ENCODE results near the gene SLAMF9.

The SLAMF9 gene

DNA sequence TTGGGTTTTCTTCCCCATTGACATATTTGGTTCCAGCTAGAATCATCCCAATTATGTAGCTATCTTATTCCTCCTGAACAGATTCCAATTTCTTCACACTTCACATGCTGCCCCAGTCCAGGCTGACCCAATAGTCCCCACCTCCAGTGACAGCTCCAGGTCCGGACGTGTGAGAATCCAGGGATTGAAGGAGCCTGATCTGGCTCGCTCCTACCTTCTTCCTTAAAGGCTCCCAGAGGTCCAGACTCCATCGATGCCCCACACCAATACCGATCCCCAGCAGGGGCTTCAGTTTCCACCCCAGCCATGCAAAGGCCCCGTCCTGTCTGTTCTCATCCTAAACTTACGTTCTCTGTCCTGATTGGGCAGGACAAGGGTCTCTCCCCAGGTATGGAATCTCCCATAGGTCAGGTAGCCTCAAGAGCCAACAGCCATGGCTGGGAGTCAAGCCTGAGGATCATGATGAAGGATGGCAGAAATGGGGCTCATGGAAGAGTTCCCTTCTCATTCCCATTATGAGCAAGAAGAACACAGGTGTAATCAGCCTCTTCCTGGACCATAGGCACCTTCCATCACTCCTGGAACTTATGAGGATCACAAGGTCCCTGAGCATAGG, 20.4 kb upstream of the SLAMF9 start:
- DNase-seq (ENCODE audit: low spot score), result no peak

DNA sequence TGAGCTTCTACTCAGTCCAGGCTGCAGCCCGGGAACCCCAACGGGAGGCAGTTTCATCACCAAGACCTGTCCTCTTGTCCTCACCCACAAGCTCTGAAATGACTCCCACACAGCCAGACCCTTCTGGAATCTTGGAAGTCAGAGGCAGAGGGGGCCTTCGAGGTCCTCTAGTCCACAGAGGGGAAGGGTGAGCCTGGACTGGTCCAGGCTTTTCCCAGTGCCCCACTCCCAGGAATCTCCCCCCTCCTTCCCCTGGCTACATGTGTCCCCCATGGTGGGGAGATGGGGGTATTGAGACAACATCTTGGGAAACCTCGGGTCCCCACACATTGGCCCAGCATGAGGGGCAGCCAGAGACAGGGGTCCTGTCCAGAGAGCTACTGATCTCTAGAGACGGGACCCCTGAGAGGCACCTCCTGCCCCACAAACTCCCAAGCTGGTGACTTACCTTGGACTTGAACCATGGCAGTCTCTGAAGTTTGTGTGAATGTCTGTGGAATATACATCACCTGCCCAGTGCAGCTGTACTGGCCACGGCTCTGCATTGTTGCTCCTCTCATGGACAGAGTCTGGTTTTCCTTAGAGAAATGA, 19.4 kb upstream of the SLAMF9 start:
- DNase-seq (ENCODE audit: low spot score), result no peak

DNA sequence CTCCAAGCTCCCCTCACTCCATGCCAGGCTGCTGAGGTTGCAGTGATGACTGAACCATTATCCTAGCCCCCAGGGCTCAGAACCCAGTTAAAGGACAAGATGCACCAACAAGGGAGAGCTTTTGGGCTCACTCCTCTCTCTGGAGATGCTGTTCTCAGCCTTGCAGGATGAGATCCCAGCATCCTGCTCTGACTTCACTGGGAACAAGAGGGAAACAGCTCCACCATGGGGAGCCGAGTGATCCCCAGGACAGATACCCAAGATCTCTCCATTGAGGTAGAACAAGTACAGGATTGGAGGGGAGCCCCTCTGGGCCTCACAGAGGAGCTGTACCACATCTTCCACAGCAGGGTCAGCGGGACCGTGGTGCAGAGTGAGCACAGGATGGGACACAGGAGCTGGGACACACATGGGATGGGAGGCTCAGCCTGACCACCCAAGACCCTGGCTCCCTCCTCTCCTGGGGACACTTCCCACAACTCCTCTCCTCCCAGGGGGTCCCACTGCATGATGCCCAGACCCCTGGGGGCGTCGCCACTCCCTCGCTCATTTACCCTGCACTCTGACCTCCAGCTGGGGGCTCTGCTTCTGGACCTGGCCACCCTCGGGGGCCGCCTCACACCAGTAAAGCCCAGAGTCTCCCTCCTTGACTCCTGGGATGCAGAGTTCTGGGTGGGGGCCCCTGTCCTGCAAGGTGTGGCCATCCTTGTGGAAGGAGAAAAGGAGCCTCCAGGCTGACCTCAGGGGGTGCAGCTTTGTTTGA, 18.6 kb upstream of the SLAMF9 start:
- DNase-seq (ENCODE audit: low spot score), result no peak

DNA sequence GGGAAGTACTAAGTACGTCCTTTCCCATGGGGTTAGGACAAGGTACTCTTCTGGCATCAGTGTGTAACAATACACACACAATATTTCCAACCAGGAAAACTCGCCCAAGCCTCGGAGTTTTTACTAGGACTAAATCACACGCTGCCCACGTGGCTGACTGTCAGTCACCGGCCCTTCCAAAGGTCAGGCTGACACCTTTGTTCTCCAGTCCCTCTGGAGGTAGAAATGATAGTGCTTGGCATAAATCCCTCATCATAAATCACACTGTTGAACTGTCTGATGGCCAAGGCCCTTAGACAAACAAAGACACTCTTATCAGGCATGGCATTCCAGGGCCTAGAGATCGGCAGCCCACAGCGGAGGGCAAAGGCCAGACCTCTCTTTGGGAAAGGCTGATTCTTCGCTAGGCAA, 16.9 kb upstream of the SLAMF9 start:
- DNase-seq (ENCODE audit: low spot score), result no peak

DNA sequence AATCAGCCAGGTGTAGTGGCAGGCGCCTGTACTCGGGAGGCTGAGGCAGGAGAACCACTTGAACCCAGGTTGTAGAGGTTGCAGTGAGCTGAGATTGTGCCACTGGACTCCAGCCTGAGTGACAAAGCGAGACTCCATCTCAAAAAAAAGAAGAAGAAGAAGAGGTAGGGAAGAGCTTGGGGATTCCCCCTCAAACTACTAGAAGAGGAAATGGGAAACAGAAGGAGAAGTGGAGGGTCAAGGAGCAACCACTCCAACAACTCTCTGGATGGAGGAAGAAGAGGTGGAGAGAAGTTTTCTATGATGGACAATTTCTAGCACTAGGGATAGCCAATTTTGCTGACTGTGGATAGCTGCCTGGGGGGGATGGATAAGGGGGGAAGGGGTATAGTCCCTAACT, 14.9 kb upstream of the SLAMF9 start:
- DNase-seq (ENCODE audit: low spot score), result no peak

DNA sequence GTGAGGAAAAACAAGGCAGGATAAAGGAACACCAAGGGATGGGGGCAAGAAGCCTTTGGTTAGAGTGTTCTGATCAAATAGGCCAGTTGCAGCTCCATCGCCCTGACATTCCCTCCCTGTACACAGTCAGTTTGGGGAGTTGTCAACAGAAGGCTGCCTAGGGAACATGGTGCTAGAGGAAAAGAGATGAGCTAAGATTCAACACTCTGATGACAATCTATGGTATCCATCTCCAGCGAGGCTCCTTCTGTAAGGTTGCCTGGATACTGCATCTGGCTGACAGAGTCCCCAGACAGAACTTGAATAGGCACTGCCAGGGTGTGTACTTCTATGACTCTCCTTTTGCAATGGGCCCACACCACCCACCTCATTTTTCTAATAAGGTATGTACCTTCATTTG, 11.2 kb upstream of the SLAMF9 start:
- no peak for DNase-seq (ENCODE audit: low spot score)

DNA sequence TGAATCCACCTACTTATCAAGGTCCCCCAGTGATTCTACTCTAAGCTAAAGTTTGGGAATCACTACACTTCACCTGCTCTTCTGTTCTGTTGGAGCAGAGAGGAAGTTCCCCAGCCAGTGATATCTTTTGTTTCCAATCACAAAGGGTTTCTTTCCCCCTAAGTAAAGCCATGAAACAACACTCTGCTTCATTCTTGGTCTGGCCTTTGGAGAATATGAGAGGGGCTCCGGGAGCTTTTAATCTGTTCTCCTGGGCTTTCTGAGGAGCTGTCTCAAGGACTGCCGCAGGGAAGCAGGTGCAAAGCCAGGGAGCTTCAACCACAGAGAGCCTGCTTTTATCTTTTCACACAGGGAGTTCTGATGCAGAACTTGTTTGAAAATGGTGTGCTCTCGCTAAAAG, 10.1 kb upstream of the SLAMF9 start:
- no peak for DNase-seq (ENCODE audit: low spot score)

DNA sequence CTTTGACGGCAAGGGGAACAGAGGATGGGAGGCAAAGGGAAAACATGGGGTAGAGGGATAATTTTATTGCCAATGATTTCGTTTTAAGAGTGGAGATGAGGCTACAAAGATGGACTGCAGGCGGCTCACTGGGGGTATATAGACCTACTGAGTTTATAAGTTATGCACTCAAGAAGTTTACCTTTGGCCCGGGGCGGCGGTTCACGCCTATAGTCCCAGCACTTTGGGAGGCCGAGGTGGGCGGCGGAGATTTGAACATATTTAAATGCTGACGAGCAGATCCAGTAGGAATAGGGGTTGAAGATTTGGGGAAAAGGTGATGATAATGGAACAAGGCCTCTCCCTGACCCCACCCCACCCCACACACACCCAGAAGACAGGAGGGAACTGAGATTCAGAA, 8.1 kb upstream of the SLAMF9 start:
- no peak for DNase-seq (ENCODE audit: low spot score)

DNA sequence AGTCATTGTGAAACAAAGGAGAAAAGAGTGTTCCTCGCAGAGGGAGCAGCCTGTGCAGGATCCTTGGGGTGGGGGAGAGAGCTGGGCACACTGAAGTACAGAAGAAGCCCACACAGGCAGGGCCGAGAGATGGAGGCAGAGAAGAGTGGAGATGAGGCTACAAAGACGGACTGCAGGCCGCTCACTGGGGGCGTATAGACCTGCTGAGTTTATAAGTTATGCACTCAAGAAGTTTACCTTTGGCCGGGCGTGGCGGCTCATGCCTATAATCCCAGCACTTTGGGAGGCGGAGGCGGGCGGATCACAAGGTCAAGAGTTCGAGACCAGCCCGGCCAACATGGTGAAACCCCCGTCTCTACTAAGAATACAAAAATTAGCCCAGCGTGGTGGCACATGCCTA, 7.6 kb upstream of the SLAMF9 start:
- DNase-seq (ENCODE audit: low spot score), result no peak

DNA sequence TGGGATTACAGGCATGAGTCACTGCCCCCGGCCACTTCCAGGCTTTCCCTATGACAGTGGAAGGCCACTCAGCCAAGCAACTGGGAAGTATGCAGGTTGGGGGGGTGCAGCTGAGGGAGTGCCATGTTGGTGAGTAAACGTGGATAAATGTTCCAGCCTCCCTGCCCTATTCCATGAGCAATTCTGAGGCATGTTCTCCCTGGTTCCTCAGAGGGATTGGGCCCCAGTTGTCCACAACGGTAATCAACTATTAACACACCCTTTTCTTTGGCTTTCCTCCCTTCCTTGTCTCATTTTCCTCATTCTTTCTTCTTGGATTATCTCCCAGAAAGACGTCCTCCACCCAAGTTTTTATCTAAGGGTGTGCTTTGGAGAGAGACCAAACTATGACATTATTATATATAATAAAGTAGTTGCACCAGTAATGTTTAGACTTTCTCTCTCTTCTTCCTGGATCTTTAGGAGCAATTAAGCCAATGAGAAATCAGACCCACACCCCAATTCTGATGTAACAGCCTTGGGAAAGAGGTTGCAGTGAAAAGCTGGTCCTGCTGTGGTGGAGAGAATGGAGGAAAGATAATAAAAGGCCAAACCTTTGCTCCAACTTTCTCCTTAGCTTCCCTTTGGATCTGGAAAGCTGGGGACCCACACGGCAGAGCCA, 6.8 kb upstream of the SLAMF9 start:
- DNase-seq (ENCODE audit: low spot score), result peak; percentile 3

DNA sequence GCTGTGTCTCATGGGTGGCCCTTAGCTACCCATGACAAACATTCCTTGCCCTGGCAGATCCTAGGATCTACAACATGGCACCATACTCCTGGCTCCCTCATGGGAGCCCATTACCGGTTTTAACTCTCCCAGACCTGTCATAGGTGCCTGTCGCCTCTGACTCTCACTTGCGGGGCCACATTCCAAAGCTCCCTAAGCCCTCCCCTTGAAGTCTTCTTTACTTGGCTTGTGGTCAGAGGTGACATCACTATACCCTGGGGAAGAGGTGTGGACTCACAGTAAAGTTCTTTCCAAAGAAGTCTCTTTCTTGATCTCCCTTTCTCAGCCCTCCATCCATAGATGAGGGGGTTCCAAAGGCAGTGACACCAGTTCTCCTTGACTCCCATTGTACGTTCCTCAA, 5.4 kb upstream of the SLAMF9 start:
- DNase-seq (ENCODE audit: low spot score), result no peak

DNA sequence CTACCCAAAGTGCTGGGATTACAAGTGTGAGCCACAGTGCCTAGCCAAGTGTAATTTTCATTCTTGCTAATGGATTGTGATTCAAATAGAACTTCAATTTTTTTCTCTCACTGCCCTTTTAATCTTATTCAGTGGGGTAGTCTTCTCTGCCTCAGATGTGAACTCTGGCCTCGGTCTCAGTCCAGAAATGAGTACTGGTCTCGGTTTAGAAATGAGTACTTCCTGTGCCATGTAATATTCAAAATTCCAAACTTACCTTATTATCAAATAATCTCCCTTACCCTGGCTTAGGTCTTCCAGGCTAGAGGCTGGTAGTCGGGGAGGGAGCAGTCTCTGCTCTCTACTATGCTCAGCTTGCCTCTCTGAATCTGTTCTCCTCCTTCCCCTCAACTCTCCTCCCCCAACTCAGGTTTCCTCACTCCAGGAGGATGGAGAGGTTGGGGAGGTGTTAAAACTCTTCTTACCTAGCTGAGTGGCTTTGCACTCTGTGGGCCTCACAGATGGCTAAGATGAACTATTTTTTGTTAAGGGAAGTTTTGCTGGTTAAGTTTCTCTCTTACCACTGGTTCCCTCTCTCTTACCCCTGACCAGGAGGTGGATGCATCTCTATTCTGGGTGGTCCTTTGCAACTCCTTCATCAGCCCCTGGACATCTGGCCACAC, 4.8 kb upstream of the SLAMF9 start:
- no peak for DNase-seq (ENCODE audit: low spot score)

DNA sequence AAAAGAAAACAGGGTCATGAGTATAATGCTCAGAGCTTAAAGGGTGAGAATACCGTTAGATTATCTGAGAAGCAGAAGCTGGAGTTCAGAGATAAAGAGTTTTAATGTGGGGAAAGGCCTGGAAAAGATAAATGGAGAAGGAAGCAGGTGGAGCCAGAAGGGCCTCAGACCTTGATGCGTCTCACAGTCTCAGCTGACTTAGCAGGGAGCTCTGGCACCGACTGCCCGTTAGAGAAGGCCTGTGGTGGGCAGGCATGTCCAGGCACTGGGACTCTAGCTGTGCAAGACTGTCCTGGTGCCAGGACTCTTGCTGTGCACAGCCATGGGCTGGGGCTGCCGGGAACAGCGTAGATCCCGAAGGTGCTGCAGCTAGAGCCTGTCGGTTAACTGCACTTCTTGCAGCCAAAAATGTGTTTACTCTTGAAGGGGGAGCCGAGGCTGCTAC, 3.8 kb upstream of the SLAMF9 start:
- DNase-seq (ENCODE audit: low spot score), result no peak

DNA sequence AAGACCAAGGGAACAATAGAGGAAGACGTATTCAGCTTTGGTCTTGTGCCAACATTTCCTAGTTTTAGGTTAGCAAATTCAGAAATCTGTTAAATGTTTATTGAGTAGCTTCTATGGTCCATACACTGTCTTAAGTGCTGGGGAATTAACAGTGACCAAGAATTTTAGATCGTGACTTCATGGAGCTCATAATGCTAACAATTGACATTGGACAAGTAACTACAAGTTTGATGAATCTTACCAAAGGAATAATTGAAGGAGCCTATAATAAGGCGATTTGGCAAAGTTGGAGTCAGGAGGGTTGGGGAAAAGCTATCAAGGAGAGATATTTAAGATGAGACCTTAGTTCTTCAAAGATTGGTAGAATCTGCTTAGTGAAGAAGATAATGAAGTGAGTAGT, 1.4 kb upstream of the SLAMF9 start:
- no peak for DNase-seq (ENCODE audit: low spot score)

DNA sequence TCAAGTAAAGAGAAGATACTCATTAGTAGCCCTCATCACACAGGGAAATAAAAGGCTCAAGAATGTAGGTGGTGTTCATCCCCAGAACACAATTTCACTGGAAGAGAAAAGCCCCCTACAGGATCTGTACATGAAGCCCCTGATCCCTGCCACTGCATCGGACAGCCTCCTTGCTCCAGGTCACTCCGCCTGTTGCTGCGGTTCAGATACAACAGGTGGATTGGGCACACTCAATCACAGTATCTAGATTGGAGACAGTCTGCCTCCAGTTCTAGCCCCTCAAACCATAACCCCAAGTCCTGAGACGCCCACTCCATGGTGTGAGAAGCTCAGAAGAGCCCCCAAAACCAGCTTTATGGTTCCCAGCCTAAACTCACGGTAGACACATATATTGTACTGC, 1.1 kb downstream of the SLAMF9 start:
- DNase-seq (ENCODE audit: low spot score), result no peak

DNA sequence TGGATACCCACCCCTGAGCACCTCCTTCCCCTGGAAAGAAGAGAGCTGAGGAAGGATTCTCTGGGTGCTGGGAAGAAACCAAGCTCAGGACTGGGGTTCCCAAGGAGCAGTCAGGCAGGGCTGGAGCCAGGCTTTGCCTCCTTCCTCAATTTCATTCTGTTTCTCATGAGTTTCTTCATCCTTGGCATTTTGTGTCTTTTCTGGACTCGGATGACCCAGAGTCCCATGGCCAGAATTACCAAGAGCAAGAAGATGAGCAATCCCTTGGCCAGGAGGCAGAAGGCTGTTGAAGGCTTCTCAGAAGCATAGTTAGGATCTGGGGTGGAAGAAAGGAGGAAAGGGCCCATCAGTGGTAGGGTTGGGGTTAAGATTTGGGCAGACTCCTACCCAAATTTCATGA, 2.5 kb downstream of the SLAMF9 start:
- DNase-seq (ENCODE audit: low spot score), result no peak

DNA sequence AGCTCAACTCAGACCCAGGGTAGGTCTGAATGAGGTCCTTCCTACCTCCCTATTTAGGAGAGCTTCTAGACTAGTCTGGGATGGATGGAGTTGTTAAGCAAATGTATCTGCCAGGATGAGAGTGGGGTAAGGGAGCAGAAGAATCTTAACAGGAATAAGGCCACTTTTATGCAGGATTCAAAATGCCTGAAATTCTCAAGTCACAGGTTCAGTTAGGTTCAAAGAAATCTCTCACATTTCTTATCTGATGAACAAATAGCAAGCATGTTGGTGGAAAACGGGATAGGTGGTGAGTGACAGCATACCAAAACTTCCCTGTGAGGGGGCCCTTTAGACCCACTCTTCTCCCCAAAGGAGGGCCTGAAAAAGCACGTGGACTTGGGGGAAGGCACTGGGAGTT, 3.0 kb downstream of the SLAMF9 start:
- DNase-seq (ENCODE audit: low spot score), result no peak

DNA sequence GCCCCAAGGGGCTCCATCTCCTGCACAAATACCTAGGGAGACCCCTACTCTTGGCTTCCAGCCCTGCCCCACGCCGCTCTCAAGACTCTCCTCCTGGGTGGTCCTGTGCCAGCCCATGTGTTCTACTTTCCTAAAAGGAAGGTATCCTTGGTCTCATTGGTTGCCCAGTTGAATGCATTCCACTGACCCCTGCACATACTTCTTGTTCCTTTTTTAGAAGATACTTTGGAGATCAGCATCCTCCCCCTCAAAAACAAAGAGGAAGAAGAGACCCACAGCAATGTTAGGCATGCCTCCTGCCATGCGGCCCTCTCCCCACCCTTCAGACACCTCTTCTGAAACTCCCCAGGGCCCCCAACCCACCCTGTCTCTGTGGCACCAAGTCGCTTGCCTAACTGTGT, 4.1 kb downstream of the SLAMF9 start:
- DNase-seq (ENCODE audit: low spot score), result no peak

DNA sequence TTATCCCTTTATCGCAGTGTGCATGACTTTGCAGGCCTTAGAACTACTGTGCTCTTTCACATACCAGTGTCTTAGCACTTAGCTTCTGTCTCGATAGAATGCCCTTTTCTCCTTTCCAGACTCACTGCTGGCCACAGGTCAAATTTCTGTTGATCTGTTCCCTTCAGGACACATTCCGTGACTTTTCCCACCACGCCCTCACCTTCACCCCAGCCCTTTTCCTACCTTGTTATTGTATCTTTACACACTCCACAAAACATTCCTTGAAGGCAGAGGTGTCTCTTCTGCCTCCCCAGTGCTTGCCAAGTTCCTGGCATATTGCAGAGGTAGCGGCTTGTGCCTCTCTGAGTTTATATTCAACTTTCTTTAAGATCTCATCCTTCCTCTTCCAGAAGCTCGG, 4.9 kb downstream of the SLAMF9 start:
- no peak for DNase-seq (ENCODE audit: low spot score)

DNA sequence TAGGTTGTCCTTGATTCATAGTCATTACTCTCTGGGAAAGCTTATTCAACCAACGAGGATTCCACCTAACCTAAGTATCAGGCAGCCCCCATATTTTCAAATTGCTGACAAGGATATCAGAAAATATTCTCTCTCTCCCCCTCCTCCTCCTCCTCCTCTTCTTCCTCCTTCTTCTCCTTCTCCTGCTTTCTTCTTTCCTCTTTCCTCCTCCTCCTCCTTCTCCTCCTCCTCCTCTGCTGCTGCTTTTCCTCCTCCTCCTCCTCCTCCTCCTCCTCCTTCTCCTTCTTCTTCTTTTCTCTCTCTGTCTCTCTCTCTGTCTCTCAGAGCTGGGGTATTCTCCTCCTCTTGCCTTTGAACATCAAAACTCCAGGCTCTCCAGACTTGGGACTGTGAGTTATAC, 6.1 kb downstream of the SLAMF9 start:
- DNase-seq (ENCODE audit: low spot score), result no peak

DNA sequence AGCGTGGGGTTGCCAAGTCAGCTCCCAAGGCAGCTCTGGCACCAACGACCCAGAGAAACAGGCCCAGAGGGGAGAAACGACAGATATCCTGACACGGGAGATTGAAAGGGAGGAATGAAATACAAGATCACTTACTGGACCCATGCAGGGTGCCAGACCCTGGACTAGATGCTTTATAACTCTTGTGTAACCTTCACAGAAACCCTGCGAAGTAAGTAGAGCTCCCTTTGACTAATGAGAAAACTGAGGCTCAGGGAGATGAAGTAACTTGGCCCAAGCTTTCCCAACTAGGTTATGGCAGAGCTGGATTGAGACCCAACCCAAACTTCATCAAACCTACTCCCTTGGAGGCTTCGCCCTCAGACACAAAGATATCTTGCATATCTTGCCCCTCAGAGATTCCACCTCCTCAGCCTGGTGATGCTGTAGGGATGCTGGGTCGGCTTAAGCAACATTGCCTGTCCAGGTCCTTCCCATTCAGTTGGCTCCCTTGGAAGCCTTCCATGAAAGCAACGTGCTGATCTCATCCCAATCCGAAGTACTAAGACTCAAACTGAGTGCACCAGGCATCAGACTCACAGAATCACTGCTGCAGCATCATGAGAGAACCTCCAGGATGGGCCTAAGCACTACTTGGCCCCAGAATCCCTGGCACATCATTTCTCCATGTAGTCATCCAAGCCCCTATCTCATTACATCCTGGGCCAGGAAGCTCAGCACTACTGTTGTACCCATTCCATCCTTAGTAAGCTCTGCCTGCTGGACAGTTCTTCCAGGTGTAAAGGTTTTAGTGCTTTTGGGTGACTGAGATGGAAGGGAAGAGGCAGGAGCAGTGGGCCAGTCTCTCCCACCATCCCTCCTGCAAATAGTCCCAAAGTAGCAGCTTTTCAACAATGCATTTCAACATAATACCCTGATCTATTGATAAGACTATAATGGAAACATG, 7.5 kb downstream of the SLAMF9 start:
- DNase-seq (ENCODE audit: low spot score), result no peak

All from RKO (cell line).